Activated T-helper 9 cell treated with anti-CD3 and anti-CD28 coated beads, Interleukin-2, amount 50 U/mL, for 16 hours (primary cell): ENCODE results near the gene ITPR1.
A peak's percentile ranks its signal among the peaks of the same experiment; 100 is the strongest.

ENCODE experiments used
- DNase-seq: peaks from one replicate; pipeline ENCODE4 v3.0.0-alpha.2; 2020; ENCODE audit warnings: low read depth

The ITPR1 gene

GRCh38 chr3:4744405-4745234, 251.5 kb downstream of the ITPR1 start:
- no peak for DNase-seq

- DNase-seq, result no peak
Measured at GRCh38 chr3:4745235-4745610, 252.1 kb downstream of the ITPR1 start.

DNA sequence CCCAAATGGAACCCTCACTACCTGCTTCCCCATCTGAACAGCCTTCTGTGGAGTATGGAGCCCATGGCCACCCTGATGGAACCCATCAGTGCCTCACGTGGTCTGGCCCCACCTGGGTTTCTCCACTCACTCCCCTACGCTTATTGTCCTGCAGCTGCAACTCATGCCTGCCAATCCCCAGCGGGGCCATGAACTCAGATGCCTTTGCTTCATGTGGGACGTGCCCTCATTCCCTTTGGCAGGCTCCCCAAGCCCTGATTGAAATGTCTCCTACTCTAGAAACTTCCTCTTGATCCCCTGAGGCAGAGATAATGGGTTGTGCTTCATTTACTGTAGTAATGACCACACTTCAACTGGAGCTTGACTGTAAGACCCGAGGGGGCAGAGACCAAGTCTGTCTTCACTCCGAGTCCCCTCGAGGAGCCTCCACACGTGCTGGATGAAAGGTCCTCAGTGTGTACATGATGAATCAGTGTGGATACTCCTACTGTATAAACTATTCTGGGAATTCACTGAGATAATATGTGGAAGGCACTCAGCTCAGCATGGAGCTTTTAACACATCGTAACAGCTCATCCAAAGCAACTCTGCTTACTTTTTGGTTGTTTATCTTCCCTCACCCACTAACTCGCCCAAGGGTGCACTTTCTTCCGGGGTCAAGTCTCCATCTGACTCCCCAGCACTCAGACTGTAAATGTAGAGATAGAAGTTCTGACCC, 253.3 kb downstream of the ITPR1 start:
- no peak for DNase-seq

GRCh38 chr3:4748127-4748526, 255.0 kb downstream of the ITPR1 start:
- DNase-seq, result no peak

DNA sequence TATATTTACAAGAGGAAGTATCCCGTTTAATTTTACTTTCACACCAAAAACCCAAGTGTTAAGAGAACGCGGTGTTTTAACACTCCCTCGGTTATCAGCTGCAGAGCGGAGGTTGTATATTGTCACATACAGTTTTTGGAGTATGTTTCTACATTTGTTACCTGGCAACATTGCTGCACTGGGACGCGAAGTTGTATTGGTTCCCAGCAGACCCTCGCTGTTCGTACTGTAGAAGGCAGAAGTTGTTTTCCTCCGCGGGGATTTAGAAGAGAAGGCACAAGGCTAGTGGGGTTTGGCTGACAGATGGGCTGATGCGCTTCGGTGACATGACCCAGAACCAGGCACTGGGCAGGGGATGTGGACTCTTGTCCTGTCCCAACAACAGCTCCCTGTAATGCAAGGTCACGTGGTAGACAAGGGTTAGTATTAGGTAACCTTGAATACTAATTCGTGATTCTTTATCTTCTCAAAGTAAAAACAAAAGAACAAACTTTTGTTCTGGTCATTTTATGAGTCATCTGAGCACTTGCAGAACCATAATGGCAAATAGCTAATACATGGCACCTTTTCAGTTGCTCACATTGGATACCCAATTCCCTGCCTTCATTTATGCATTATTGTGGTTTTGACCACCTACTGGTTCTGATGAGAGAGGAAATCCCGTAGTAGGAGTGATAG, 255.7 kb downstream of the ITPR1 start:
- DNase-seq, result no peak

- no peak for DNase-seq
Measured at GRCh38 chr3:4749567-4750002, 256.4 kb downstream of the ITPR1 start.

DNA sequence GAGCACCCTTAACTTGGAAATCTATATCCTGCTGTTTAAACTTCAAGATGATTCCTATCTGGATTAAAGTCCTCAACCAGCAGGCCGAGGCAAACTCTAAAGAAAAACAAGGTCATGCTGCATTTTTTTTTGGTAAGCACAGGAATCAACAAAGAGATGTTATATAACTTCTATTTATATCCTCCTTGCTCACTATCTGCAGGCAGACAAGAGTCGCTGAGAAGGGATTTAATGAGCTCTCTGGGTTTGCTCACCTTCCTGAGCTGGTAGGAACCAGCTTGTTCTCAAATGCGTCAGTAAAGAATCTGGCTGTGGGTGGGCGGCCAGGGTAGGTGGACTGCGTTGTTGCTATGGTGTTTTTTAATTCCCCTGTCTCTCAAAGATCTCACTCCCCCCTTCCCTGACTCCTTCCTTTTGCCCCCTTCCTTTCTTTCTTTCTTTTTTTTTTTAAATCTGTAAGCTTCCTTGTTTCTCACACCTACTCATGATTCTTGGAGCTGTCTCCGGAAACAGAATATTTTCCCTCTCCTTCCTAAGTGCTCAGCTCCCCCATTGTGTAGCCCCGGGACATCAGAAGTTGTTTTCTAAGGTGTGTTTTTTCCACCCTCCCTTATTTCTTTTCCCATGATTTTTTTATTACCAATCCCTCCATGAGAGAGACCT, 257.3 kb downstream of the ITPR1 start:
- DNase-seq, result peak; percentile 10

GRCh38 chr3:4751029-4751501, 257.9 kb downstream of the ITPR1 start:
- DNase-seq, result no peak

DNA sequence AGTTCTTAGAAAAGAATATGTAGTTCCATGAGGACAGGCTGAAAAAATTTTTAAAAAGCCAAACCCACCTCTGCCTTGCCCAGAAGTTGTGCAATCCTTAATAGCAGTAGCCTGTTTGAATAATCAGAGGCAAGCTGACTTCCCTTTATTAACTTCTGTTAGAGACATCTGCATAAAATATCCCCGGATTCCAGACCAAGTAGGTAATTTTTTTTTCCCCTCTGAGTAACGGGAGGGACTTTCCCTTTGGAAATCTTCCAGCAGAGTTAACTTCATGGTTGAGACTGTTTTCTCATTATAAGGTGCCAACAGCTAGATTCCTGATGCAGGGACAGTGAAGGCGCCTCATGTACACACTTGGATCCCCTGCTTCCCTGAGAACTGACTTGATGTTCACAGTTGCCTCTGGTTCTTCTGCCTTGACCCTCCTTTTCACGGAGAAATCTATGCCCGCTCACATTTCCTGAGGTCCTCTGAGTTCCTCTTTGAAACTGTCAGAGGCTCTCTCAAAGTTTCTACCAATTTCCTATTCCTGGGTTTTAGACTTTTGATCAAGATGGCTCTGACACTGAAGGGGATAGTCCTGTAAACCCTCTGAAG, 258.5 kb downstream of the ITPR1 start:
- no peak for DNase-seq

GRCh38 chr3:4752201-4753072, 259.3 kb downstream of the ITPR1 start:
- no peak for DNase-seq

DNA sequence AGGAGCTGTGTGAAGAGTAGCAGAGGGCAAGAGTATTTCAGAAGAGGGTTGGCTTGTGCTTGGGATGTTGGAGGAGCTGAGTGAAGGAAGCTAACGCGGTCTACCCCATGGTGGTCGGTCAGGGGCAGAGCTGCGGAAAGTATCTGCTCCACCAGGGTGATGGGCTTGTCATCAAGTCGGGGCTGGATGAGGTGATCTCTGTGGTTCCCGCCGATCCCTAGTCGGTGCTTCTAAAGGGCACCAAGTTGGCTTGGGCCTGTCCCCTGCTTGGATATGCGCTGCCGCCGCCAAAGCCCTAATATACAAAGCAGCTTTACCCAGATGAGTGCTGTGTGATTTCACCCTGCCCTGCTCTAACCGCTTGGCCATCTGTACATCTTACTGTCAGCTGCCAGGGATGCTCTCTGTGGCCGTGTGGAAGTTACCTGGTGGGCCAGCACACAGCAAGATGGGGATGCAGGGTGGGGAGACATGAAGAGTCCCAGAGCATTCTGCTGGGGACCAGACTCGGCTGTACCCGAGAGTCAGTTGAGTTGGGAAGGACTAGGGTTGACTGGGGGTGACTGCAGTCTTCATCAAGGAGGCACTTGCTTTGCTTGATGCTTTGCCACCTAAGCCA, 260.0 kb downstream of the ITPR1 start:
- DNase-seq, result no peak

DNA sequence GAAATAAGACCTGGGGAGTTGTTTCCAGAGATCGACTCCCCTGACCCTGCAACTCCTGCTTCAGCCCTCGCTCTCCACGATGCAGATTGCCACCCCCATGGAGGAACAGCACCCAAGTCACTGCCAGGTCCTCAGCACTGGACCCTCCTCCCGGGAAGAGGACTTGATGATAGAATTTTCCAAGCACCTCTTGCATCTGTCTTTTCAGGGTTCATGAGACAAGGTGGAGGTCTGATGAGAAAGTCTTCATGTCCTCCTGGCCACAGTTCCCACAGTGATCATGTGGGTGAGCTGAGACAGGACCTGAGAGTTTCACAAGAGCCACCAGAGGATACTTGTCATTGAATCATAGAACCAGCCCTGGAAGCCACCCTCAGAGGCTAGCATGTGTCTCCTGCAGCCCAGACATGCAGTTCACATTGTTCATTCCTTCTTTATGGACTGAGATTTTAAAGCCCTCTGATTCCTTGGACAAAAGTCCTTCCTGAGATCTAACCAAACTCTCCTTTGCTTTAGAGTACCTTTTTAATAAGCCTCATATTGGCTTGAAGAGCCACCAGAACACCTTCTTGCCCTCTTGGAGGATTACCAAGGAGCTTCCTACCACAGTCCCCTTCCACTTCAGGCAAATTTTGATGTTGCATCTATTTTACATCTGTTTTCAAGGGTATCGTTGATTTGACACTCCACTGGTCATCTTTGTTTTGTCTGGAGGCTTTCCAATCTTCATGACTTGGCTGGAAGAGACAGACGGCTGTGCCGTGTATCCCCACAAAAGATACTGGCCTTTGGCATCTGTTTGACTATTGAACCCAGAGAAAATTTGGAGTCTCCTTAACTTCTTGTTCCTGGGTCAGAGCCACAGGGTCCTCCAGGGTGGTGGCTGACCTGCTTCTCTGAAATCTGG, 261.3 kb downstream of the ITPR1 start:
- DNase-seq, result no peak

DNA sequence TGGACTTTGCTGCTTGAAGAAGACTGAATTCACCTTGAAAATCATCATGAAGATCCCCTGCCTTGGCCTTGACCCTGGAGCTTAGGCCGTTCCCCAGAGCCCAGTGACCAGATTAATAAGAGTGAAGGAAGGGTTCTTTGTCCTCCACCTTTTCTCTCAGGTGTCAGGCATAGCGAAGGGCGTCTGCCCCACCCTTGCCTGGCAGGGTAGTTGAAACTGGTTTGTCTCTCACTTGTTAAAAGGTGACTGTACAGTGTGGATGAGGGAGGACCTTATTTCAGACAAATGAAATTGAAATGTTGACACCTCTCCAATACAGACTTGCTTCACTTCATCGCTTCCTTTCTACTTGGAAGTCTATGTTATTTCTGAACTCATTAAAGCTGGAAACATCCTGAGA, 262.4 kb downstream of the ITPR1 start:
- DNase-seq, result no peak

DNA sequence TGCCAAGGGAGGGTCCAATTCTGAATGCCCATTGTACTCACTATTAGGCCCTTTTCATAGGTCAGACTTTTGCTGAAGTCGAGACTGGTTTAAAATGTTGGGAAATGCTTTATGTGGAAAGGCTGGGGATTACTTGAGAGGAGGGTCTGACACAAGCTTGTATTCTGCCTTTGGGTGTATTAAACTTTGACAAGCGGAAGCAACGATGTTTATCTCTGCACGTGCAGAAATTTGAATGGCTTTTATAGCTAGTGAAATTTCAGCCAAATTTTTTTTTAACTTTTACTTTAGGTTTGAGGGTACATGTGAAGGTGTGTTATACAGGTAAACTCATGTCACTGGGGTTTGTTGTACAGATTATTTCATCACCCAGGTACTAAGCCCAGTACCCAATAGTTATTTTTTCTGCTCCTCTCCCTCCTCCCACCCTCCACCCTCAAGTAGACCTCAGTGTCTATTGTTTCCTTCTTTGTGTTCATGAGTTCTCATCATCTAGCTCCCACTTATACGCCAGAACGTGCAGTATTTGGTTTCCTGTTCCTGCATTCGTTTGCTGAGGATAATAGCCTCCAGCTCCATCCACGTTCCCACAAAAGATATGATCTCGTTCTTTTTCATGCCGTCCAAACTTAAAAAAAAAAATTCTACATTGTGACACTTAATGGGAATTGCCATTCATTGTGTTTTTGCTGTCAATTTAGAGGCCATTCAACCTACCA, 263.1 kb downstream of the ITPR1 start:
- no peak for DNase-seq

GRCh38 chr3:4756855-4757574, 263.9 kb downstream of the ITPR1 start:
- DNase-seq, result no peak

GRCh38 chr3:4757575-4758248, 264.6 kb downstream of the ITPR1 start:
- no peak for DNase-seq

DNA sequence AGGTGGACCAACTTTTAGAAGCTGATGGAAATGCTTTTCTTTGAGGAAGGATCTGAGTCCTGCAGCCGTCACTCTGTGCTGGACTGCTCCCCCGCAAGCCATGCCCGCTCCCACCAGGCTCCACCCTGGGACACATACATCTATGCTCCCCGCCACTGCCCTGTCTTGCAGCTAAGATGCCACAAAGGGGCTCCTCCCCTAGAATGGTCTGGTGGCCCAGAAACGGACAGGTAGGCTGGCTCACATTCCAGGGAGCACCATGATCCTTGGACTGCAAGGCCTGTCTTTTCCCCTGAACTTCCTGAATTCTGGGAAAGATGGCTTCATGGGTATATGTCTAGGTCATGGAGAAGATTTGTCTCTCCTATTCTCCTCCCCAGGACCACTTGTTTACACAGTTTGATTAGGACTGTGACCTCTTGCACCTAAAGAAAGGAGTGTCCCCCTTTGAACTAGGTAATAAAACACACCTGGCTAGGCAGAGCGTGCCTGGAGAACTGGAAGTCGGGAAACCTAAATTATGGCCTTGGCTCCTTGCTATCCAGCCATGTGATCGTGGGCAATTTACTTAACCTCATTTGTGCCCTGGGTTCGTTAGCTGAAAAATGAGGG, 265.2 kb downstream of the ITPR1 start:
- DNase-seq, result no peak
